ENCODE data around the gene GCSH.

Gene GCSH

DNA sequence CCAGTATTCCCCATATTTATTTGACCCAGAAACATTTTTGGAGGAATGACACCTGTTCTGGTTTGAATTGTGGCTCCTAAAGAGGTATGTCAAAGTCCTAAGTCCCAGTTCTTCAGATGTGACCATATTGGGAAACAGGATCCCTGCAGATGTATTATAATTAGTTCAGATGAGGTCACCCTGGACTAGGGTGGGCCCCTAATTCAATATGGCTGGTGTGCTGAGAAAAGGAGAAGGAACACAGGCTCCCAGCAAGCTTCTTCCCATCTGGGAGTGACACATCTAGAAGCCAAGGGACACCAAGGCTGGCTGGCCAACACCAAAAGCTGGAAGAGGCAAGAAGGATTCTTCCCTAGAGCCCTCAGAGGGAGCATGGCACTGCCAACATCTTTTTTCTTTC is 3.8 kb upstream of the GCSH start:
- no peak for DNase-seq

- no peak for DNase-seq
Observed at GRCh38 chr16:81097230-81097629, 1.0 kb upstream of the GCSH start.

- no peak for DNase-seq
Observed at GRCh38 chr16:81096715-81097208, 567 bp upstream of the GCSH start.

- no peak for DNase-seq
Observed at GRCh38 chr16:81095653-81095952, 592 bp downstream of the GCSH start.

DNA sequence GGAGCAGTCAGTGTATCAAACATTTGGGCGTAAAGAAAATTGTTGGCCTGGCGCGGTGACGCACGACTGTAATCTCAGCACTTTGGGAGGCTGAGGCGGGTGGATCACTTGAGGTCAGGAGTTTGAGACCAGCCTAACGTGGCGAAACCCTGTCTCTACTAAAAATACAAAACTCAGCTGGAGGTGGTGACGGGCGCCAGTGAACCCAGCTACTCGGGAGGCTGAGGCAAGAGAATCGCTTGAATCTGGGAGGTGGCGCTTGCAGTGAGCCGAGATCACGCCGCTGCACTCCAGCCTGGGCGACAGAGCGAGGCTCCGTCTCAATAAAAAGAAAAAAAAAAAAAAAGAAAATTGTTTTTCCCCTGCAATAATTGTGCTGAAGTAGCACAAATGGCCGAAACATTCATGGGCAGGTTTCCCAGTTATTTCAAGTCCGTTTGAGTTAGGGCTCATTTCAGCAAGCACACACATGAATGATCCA is 1.4 kb downstream of the GCSH start:
- DNase-seq, result no peak

- no peak for DNase-seq
Observed at GRCh38 chr16:81088836-81089235, 7.4 kb downstream of the GCSH start.

- DNase-seq, result no peak
Observed at GRCh38 chr16:81081014-81081413, 15.2 kb downstream of the GCSH start.

GRCh38 chr16:81080233-81080632 is 16.0 kb downstream of the GCSH start:
- no peak for DNase-seq

DNA sequence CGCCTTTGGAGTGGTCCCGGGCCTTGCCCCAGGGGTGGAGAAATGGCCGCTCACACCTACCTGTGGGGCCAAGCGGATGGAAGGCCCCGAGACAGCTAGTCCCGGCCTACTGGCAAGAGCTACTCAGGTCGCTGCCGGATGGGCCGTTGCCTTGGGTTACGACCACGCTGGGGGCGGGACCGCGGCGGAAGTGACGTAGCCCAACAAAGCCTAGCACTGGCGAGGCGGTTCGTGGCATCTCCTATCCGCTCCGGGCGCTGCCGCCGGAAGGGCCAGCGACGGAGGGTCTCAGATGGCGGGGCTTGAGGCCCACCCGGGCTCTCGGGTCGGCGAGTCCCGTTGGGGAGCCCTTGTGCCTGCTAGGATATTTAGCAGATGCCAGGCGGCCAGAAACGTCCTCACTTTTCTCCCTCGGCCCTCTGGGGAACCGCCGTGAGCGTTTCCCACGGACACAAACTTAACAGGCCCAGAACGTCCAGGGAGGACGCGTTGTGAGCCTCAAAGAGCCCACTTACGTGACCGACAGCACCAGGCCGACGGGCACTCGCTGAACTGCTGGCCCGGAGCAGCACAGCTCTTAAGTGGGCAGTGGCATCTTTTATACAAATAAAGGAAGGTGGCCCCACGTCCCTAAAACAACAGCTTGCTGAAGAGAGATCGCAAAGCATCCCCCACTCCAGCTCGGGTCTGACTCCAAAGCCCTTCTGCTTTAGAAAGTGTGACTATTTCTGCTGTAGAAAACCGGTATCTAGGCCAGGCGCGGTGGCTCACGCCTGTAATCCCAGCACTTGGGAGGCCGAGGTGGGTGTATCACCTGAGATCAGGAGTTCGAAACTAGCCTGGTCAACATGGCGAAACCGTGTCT is 18.9 kb downstream of the GCSH start, which contains the start of gene C16orf46:
Gene C16orf46 (minus strand): TSS at position 163 of the 865 bp plus-strand sequence. CDS start 13,283 bp downstream, outside the sequence.
- peak; percentile 91 to 96 (median 96) for DNase-seq

DNA sequence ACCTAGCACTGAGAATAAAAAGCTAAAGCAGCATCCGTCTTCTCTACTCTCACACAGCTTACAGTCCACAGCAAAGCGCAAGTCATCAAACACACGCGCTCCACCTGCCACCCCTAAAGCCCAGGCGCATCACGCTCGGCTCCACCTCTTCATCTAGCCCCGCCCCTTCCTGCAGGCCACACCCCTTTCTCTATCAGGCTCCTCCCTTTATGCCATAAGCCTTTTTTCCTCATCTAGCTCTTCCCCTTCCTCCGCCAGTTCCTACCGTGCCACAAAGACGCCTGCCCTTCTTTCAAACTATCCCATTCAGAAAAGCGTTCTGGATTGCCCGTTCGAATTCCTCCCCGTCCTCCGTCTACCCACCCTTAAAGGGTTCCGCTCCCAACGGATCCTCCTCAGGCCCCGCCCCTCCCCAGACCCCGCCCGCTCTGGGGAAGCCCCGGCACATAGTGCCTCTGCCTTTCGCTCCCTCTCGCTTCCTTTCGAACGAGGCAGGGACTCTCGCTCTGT is 19.6 kb downstream of the GCSH start:
- DNase-seq, result peak; percentile 87 to 94 (median 91)

DNA sequence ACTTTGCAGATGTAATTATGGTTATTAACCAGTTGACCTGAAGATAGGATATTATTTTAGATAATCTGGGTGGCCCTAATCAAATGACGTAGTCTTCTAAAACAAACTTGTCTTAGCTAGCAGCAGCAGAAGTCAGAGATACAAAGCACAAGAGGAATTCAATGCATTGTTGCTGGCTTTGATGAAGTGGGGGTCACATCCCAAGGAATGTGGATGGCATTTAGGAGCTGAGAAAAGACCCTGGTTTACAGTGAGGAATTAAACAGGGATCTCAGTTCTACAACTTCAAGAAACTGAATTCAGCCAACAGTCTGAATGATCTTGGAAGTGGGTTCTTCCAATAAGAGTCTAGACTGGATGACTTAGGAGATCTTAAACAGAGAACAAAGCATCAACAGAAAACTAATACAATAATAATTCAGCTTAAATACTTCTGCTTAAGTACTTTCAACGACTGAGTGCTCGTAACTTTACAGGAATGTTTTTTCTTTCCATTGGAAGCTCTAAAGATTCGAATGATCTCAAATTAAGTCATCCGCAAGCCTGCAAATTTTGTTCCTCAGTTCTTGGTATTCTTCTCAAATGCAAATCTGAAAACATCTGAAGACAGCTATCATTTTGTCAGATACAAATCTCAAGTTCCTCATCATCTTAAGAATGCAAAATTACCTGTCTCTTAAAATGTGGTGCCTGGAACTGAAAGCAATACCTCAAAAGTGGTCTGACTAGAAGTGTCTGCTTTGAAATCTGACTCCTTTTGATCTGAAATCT is 22.4 kb downstream of the GCSH start:
- no peak for DNase-seq

- DNase-seq, result no peak
Observed at GRCh38 chr16:81071805-81072204, 24.4 kb downstream of the GCSH start.

GRCh38 chr16:81070979-81071378 is 25.2 kb downstream of the GCSH start:
- DNase-seq, result no peak

- DNase-seq, result no peak
Observed at GRCh38 chr16:81069063-81069462, 27.1 kb downstream of the GCSH start.

GRCh38 chr16:81067166-81067565 is 29.0 kb downstream of the GCSH start:
- DNase-seq, result no peak

DNA sequence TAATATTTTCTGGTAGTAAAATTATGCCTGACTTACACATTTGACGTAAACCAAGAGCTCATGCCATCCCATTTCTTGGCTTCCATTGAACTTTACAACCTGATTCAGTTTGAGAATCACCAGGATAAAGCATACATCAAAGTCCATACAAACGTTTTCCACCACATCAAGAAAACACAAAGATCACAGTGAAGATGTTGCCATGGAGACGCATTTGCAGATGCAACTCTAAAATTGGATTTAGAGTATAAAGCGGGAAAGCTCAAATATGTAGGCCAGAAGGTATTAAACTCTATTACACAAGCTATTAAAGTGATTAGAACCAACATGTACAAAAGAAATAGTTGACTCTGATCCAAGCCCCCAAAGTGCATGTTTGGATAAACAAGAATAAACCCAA is 29.5 kb downstream of the GCSH start:
- no peak for DNase-seq

DNA sequence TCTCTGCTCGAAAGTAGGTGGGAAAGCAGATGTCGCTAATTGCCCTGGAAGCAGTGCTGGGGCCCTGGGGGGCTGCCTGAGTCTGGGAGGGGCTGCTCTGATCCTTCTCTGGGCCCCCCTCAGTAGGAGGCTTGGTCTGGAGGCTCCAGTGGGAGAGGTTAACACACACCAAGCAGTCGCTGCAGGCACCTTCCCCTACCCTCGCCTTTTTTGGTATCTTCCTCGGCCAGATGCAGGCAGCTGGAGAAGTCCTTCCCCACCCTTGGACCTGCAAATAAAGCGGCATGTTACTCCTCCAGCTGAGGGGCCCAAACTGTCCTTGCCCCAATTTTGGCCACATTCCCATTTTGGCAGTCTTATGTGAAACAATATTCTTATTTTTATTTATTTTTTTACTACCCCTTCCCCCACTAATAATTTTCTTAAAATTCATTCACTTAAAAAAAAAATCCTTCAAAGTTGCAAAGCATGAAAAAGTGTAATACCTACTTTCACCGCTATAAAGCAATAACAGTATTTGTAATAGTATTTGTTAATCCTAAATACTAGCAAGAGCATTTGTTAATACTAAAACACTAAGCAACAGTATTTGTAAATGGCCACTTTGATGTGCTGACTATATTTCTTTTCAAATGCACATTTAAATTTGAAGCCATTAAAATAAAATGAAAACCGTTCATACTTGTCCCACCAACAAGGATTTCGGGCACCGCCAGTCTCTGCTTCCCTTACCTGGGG is 34.2 kb downstream of the GCSH start:
- DNase-seq, result no peak

DNA sequence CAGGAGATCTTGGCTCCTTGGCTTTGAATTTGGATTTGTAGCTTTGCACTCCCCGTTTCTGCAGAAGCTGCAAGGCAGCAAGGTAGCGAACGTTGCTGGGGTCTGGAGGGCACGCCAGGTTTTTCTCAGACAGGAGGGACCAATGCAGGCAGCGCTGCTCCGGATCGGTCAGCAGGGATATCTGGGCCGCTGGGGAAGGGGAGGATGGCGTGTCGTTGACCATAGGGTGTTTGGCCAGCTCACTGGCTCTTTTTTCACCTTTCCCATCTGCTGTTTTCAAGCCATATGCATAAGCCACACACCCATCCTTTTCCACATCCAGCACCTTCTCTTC is 34.9 kb downstream of the GCSH start:
- no peak for DNase-seq

DNA sequence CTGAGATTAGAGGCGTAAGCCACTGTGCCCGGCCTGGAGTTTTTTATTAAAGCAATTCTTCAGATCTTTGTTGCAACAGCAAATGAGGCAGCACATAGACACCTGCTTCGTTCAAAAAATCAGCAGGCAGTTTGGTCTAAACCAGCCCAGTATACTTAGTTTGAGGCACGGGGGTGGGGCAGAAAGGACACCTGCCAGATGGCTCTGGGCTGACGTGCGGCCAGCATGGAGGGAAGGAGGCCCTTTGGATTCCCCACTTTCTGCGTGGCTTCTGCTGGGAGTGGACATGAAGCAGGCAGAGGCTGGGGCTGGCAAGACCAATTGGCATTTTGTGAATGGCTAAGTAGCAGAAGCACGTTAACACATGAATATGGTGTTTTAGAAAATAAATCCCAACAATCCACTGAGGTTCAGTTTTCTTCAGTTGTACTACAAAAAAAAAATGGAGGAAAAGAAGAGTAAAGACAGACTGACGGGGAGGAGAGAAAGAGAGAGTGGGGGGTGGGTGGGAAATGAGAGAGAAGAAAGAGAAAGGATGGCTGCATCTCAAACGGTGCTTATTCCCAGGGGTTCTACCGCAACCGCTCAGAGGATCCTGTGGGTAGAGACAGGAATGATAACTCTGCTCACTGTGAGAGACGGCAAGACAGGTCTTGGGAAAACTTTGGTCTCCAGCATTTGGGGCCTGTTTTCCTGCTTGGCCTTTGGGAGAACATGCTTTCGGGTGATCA is 35.5 kb downstream of the GCSH start:
- DNase-seq, result no peak

DNA sequence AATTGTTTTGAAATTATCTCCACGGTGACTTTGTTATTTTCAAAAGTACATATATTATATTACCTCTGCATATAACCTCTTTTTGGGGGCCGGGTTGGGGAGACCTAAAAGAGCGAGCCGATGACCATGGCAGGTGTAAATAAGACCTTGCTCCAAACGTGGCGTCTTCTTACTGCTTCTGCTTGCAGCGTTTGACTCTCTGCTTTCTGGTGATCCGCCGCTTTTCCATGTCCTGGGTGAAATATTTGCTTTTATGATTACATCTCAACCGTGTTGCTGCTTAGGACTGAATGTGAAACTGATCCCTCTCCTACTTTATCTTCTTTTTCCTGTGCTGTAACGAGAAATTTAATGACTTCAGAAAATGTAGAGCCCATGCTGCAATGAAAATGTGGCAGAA is 42.4 kb downstream of the GCSH start:
- no peak for DNase-seq

- DNase-seq, result no peak
Observed at GRCh38 chr16:81042821-81043220, 53.4 kb downstream of the GCSH start.

DNA sequence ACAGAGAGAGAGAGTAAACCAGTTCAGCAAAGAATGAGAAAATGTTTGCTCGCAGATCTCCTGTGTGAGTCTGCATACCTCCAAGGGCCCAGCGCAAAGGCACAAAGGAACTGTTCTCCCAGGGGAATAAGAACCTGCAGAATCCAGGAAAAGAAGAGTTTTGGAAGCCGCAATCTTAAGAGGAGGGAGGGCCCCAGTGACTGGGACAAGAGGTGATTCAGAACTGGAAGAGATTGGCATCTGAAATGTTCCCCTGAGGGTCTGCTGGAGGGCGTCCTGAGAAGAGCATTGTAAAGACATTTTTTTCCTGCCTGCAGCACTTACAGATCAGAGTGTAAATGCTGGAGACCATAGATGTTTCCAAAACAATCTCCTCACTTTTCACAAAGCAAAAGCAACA is 54.5 kb downstream of the GCSH start:
- DNase-seq, result no peak

All from activated CD4-positive, CD25-positive, alpha-beta regulatory T cell (primary cell).